Tibial nerve (tissue), 4 donors: ENCODE measurements around the gene PLAC8.

ENCODE experiments used
- CTCF ChIP-seq, 5 experiments: fragments of 200-600 bp in 3 of 5; fragments of 450-650 bp in 2 of 5; sonication (generic) in 3 of 5; IDR thresholded peaks; one replicate each; pipeline ENCODE4 v1.5.1; 2016 to 2019; ENCODE audit warnings: antibody characterized with exemption in 5 of 5, mild to moderate bottlenecking in 3 of 5, moderate library complexity in 2 of 5
- EP300 ChIP-seq, 2 donors: sonication (generic); formaldehyde crosslinking; IDR thresholded peaks; one replicate each; pipeline ENCODE4 v1.6.1; 2017; ENCODE audit warnings: antibody characterized with exemption in 2 of 2, mild to moderate bottlenecking in 1 of 2
- POLR2A ChIP-seq, 2 donors: fragments of 450-650 bp; IDR thresholded peaks; one replicate each; pipeline ENCODE4 v1.6.1; 2017; ENCODE audit warnings: antibody characterized with exemption in 2 of 2, mild to moderate bottlenecking in 2 of 2, moderate library complexity in 2 of 2

DNA sequence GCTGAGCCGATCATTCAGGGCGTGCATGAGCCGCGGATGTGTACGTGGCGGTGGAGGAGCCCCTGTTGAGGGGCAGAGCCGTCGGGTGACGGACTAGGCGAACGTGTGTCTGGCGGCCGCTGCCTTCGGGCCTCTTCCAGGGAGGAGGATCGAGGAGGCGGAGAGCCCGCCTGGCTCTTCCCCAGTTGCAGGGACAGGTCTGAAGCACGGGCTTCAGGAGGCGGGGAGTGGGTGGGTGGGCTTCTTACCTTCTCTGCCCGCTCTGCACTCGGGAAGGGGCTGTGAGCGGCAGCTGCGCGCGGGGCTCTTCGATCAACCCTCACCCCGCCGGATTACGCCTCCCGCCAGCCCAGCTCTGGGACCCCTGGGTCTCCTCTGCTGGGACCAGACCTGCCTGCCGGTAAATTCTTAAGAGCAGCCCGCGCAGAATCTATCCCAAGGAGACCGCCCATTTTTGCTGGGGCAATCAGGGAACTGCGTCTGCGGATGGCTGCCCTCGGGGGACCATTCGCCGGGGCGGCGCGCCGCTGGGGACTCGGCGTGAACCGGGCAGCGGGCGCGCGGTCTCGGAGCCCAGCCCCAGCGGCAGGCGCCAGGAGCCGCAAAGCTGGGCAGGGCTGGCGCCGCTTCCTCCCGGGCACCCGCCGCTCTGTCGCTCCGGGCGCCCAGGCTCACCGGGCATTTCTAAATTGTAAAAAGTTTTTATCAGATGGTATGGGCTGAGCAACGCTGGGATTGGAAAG, 4.9 kb downstream of the PLAC8 start:
- TF ChIP-seq CTCF (IDR thresholded peaks at IDR 0.05) = no peak
- no peak for TF ChIP-seq EP300 (IDR thresholded peaks at IDR 0.05)
- no peak for TF ChIP-seq POLR2A (IDR thresholded peaks at IDR 0.05)
